Prostate gland (tissue), 2 donors: Measurements from ENCODE around the gene SIRT2.
"Not testable (repeated sequence)": the region's sequence is repeated elsewhere in the genome, so short reads cannot be mapped to it uniquely, and the experiment has no call there.

Source experiments
- CTCF ChIP-seq, 4 experiments: fragments of 200-600 bp in 2 of 4; fragments of 450-650 bp in 2 of 4; sonication (generic) in 2 of 4; IDR thresholded peaks; 1 replicate in 3 of 4; 2 replicates in 1 of 4; pipeline ENCODE4 v1.5.1; 2016 to 2019; ENCODE audit warnings: antibody characterized with exemption in 4 of 4, mild to moderate bottlenecking in 2 of 4, moderate library complexity in 2 of 4
- POLR2A ChIP-seq: fragments of 450-650 bp; IDR thresholded peaks from one replicate; pipeline ENCODE4 v1.6.1; 2016; ENCODE audit warnings: antibody characterized with exemption, mild to moderate bottlenecking
- POLR2AphosphoS5 ChIP-seq: sonication (generic); formaldehyde crosslinking; IDR thresholded peaks from one replicate; pipeline ENCODE4 v1.6.1; 2017; ENCODE audit warnings: antibody characterized with exemption

- not testable (repeated sequence) for TF ChIP-seq CTCF (IDR thresholded peaks at IDR 0.05); POLR2A; POLR2AphosphoS5
These were observed 14.7 kb downstream of the SIRT2 start for GRCh38 chr19:38884691-38885090.
